ENCODE measurements around the gene GSTO2. TPM values are rescaled to one million over a fixed set of nuclear protein-coding genes. Genes with fewer than 3 reads are reported as not detected.

Gene GSTO2
- total and polyA plus RNA-seq, 2 donors: 3.4 to 6.5 TPM

DNA sequence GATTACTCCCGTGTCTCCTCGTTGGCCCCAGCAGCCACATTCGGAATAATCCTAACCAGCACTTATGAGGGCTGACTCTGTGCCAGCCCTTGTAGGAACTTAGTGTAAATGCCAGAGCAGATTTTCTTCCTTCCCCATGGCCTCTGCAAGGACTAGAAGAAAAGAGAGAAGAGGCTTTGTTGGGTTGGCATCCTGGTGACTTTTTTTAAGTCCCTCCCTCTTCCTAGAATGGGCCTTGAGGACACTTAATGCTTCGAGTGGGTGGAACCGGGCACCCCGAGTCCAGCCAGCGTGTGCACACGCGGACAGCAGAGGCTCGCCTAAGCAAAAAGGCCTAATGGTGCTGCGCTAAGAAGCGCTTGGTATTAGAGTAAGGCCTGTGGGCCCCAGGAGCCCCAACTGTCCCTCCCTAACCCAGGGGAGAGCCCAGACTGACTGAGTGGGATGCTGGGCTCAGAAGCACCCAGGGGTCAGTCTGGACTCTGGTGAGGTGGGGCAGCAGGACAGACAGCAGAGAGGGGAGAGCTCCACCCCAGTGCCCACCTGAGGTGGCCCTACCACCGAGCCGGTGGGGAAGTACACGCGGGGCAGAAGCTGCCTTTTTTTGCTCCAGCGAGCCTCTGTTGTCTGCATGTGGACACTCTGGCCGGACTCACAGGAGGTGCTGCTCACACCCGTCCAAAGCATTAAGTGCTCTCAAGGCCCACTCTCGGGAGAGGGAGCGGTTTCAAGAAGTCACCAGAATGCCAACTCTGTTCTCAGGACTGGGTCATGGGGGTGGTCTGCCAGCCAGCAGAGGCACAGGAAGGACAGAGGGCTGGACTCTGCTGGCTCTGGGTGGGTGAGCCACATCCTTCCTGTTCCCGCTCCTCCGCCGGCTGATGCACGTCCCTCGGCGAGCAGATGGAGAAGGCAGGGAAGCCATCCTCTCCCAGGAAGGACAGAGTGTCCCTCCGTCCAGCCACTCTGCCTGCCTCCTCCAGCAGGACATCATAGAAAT is 56.8 kb downstream of the GSTO2 start:
- H3K4me1 ChIP-seq (ENCODE audit: insufficient read depth): no peaks in the 10 kb centered on the region
- no peaks in the 10 kb centered on the region for H3K36me3 ChIP-seq (ENCODE audit: insufficient read depth)
- no peak overlapping the region for H3K27ac ChIP-seq (ENCODE audit: low read depth)
- no peak for DNase-seq (ENCODE audit: extremely low spot score)
- H3K4me3 ChIP-seq (ENCODE audit: low read depth, low read length): no peak overlapping the region
- 62% methylated on average over 28 of the region's 28 CpGs for WGBS

GRCh38 chr10:104326991-104327610 is 58.1 kb downstream of the GSTO2 start:
- 92% methylated on average over 9 of the region's 9 CpGs for WGBS
- H3K36me3 ChIP-seq (ENCODE audit: insufficient read depth): no peaks in the 10 kb centered on the region
- no peak for DNase-seq (ENCODE audit: extremely low spot score)
- no peaks in the 10 kb centered on the region for H3K4me1 ChIP-seq (ENCODE audit: insufficient read depth)
- H3K4me3 ChIP-seq (ENCODE audit: low read depth, low read length): no peak overlapping the region
- no peak overlapping the region for H3K27ac ChIP-seq (ENCODE audit: low read depth)

- WGBS: 29% methylated on average over 20 of the region's 20 CpGs
- DNase-seq (ENCODE audit: extremely low spot score): no peak
- Histone ChIP-seq H3K4me1 (ENCODE audit: insufficient read depth) (no peaks in the 10 kb centered on the region), H3K27ac (ENCODE audit: low read depth) (peak overlapping the region; percentile 44), H3K4me3 (ENCODE audit: low read depth, low read length) (no peak overlapping the region), H3K36me3 (ENCODE audit: insufficient read depth) (no peaks in the 10 kb centered on the region)
Observed at GRCh38 chr10:104327745-104328645, 59.0 kb downstream of the GSTO2 start.

- Histone ChIP-seq H3K4me3 (ENCODE audit: low read depth, low read length) (no peak overlapping the region), H3K36me3 (ENCODE audit: insufficient read depth) (no peaks in the 10 kb centered on the region), H3K27ac (ENCODE audit: low read depth) (peak overlapping the region; percentile 44), H3K4me1 (ENCODE audit: insufficient read depth) (no peaks in the 10 kb centered on the region)
- 9% methylated on average over 3 of the region's 3 CpGs for WGBS
- no peak for DNase-seq (ENCODE audit: extremely low spot score)
Observed at GRCh38 chr10:104328646-104328895, 59.6 kb downstream of the GSTO2 start.

- H3K4me1 ChIP-seq (ENCODE audit: insufficient read depth): no peaks in the 10 kb centered on the region
- H3K36me3 ChIP-seq (ENCODE audit: insufficient read depth): no peaks in the 10 kb centered on the region
- DNase-seq (ENCODE audit: extremely low spot score): peak; percentile 73
- no peak overlapping the region for H3K4me3 ChIP-seq (ENCODE audit: low read depth, low read length)
- H3K27ac ChIP-seq (ENCODE audit: low read depth): peak overlapping the region; percentile 44
- 26% methylated on average over 15 of the region's 15 CpGs for WGBS
Observed at GRCh38 chr10:104328896-104329710, 60.1 kb downstream of the GSTO2 start.

GRCh38 chr10:104329735-104330134 is 60.8 kb downstream of the GSTO2 start:
- Histone ChIP-seq H3K4me3 (ENCODE audit: low read depth, low read length) (no peak overlapping the region), H3K4me1 (ENCODE audit: insufficient read depth) (no peaks in the 10 kb centered on the region), H3K27ac (ENCODE audit: low read depth) (no peak overlapping the region), H3K36me3 (ENCODE audit: insufficient read depth) (no peaks in the 10 kb centered on the region)
- WGBS: 33% methylated on average over 3 of the region's 3 CpGs
- no peak for DNase-seq (ENCODE audit: extremely low spot score)

DNA sequence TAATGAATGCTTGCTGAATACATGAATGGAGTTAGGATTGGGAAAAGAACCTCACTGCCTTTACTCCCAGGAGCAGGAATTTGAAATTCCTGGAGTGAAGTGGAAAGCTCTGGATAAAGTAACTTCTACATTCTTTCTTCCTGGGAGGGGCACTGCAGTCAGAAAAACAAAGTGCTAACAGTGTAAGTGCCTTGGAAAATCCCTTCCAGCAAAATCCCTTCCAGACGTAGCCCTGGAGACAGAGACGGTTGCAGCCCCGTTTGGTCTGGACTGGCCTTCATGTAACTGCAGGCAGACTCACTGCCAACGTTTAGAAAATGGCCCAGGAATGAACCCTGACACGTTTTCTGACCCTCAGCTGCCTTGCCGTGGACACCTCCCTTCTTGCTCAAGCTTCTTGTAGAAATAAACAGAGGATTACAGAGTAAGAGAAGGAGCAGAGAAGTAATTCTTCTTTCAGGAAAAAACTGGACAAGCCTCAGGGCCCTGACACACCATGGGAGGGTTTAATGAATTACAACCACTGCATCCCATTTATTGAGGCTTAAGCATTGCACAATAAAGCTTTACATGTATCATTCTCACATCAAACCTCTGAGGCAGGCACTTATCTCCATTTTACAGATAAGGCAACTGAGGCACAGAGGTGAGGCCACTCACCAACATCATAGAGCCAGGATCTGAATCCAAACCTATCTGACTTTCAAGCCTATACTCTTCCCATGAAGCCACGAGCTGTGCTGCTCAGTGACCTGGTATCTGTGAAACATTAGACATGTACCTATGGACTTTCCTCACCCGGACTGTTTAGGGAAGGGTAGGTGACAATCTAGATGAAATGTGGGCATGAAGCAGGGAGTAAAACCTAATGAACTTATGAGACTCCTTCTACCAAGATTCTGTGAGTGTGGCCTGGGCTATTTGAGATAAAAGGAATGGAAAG is 61.5 kb downstream of the GSTO2 start:
- WGBS: 18% methylated on average over 8 of the region's 8 CpGs
- peak; percentile 63 for DNase-seq (ENCODE audit: extremely low spot score)
- Histone ChIP-seq H3K36me3 (ENCODE audit: insufficient read depth) (no peaks in the 10 kb centered on the region), H3K4me1 (ENCODE audit: insufficient read depth) (no peaks in the 10 kb centered on the region), H3K4me3 (ENCODE audit: low read depth, low read length) (no peak overlapping the region), H3K27ac (ENCODE audit: low read depth) (no peak overlapping the region)

DNA sequence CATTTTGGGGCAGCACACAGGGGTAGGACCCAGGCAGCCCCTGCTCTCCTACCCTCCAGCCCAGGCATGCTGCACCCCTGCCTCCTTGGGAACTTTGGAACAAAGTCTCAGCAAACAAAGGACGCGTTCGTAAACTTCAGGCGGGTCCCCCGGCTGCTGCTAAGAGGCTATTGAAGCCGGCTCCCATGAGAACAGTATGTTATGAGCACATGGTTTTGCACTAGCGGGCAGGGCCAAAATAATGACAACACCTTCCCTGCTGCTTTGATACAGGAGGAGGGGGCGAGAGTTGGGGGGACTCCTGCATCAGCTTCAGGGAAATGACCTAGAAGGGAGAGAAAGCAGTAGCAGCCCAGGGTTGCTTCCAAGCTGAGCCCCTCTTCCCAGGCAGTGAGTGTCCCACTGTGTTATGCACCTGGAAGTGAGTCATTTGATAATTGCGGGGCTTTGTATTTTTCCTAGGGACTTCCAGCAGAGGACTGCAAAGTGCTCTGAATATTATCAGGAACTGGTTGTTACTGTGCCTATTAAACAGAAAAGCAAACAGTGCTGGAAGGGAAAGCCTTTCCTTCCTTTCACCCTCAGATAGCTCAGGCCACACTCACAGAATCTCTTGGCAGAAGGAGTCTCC is 62.3 kb downstream of the GSTO2 start:
- no peak for DNase-seq (ENCODE audit: extremely low spot score)
- H3K27ac ChIP-seq (ENCODE audit: low read depth): no peak overlapping the region
- H3K4me1 ChIP-seq (ENCODE audit: insufficient read depth): no peaks in the 10 kb centered on the region
- no peak overlapping the region for H3K4me3 ChIP-seq (ENCODE audit: low read depth, low read length)
- 31% methylated on average over 9 of the region's 9 CpGs for WGBS
- H3K36me3 ChIP-seq (ENCODE audit: insufficient read depth): no peaks in the 10 kb centered on the region

GRCh38 chr10:104332243-104333031 is 63.5 kb downstream of the GSTO2 start:
- WGBS: 79% methylated on average over 11 of the region's 11 CpGs
- DNase-seq (ENCODE audit: extremely low spot score): no peak
- H3K4me1 ChIP-seq (ENCODE audit: insufficient read depth): no peaks in the 10 kb centered on the region

DNA sequence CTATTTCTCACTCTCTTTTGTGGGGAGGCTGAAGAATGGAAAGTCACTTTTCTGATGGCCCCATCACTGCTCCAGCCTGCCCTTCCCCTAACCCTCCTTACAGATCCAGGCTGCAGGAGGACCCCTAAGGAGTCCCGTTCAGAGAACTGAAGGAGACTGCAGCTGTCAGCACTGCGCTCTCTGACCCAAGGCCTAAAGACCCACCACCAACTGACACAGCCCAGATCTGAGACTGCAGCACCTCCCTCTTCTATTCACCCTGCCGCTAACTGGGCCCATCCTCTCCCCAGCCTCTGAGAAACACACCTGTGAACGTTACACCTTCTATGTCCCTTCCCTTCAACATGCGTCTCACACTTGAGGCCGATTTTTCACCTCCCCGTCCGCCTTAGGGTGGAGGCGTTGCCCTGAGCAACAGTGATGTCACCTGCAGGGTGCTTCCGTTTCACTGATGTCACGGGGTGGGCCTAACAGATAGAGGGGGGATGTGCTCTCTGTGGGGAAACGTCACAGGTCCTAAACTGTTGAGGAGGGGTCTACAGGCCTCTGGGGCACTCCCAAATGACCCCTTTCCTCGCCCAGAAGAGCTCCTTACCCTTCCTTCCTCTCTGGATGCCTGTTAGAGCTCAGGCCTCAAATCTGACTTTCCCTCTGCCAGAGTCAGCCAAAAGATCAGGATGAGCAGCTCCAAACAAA is 64.2 kb downstream of the GSTO2 start:
- H3K36me3 ChIP-seq (ENCODE audit: insufficient read depth): no peaks in the 10 kb centered on the region
- 79% methylated on average over 13 of the region's 13 CpGs for WGBS
- H3K4me1 ChIP-seq (ENCODE audit: insufficient read depth): no peaks in the 10 kb centered on the region
- no peak for DNase-seq (ENCODE audit: extremely low spot score)
- no peak overlapping the region for H3K27ac ChIP-seq (ENCODE audit: low read depth)
- no peak overlapping the region for H3K4me3 ChIP-seq (ENCODE audit: low read depth, low read length)

More at GRCh38 chr10:104332243-104333031, 63.5 kb downstream of the GSTO2 start:
- Histone ChIP-seq H3K4me3 (ENCODE audit: low read depth, low read length) (no peak overlapping the region), H3K27ac (ENCODE audit: low read depth) (no peak overlapping the region), H3K36me3 (ENCODE audit: insufficient read depth) (no peaks in the 10 kb centered on the region)
